Right kidney (tissue), 1 donor: ENCODE measurements around the gene STIP1.

Experiments used
- DNase-seq: peaks from one replicate; pipeline ENCODE4 v3.0.0-alpha.2; 2016

Gene STIP1

GRCh38 chr11:64222651-64223000, 36.7 kb downstream of the STIP1 start:
- DNase-seq = no peak

GRCh38 chr11:64223001-64223651, 37.2 kb downstream of the STIP1 start:
- DNase-seq = no peak

- DNase-seq = no peak
These were observed 38.4 kb downstream of the STIP1 start for GRCh38 chr11:64224151-64224890.

GRCh38 chr11:64224891-64225607, 39.1 kb downstream of the STIP1 start:
- DNase-seq = no peak

GRCh38 chr11:64225608-64226506, 39.9 kb downstream of the STIP1 start, which contains the start of the genes NUDT22 and TRPT1:
Gene NUDT22, plus strand, starts transcription at chr11:64226274. Its CDS starts 379 bp downstream, at chr11:64226653.
Gene TRPT1, minus strand, starts transcription at chr11:64226186. Its CDS starts 326 bp downstream, at chr11:64225860.
- peak; percentile 92 for DNase-seq

GRCh38 chr11:64226507-64227051, 40.6 kb downstream of the STIP1 start:
- DNase-seq = no peak

GRCh38 chr11:64227405-64227956, 41.5 kb downstream of the STIP1 start:
- no peak for DNase-seq

GRCh38 chr11:64229090-64229743, 43.2 kb downstream of the STIP1 start:
- DNase-seq = no peak

- no peak for DNase-seq
These were observed 43.8 kb downstream of the STIP1 start for GRCh38 chr11:64229744-64230170.

GRCh38 chr11:64230171-64230984, 44.4 kb downstream of the STIP1 start, which contains the start of gene DNAJC4:
Gene DNAJC4, plus strand, starts transcription at chr11:64230548. Its CDS starts 307 bp downstream, at chr11:64230855.
- DNase-seq = peak; percentile 97

- no peak for DNase-seq
These were observed 45.0 kb downstream of the STIP1 start for GRCh38 chr11:64230985-64231365.

GRCh38 chr11:64231546-64231945, 45.6 kb downstream of the STIP1 start:
- no peak for DNase-seq

GRCh38 chr11:64232182-64232966, 46.4 kb downstream of the STIP1 start:
- DNase-seq = no peak

GRCh38 chr11:64232967-64233315, 47.0 kb downstream of the STIP1 start:
- no peak for DNase-seq

GRCh38 chr11:64233913-64234586, 48.1 kb downstream of the STIP1 start, which contains the start of gene VEGFB:
Gene VEGFB, plus strand, starts transcription at chr11:64234584. Its CDS starts 250 bp downstream, at chr11:64234834.
- peak; percentile 80 for DNase-seq

GRCh38 chr11:64234647-64235379, 48.8 kb downstream of the STIP1 start:
- DNase-seq = peak; percentile 77

- no peak for DNase-seq
These were observed 49.6 kb downstream of the STIP1 start for GRCh38 chr11:64235437-64236161.
